Measurements from ENCODE around the gene STARD6.
"Not testable (repeated sequence)": the region's sequence is repeated elsewhere in the genome, so short reads cannot be mapped to it uniquely, and the experiment has no call there.

The STARD6 gene, protein sequence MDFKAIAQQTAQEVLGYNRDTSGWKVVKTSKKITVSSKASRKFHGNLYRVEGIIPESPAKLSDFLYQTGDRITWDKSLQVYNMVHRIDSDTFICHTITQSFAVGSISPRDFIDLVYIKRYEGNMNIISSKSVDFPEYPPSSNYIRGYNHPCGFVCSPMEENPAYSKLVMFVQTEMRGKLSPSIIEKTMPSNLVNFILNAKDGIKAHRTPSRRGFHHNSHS

DNA sequence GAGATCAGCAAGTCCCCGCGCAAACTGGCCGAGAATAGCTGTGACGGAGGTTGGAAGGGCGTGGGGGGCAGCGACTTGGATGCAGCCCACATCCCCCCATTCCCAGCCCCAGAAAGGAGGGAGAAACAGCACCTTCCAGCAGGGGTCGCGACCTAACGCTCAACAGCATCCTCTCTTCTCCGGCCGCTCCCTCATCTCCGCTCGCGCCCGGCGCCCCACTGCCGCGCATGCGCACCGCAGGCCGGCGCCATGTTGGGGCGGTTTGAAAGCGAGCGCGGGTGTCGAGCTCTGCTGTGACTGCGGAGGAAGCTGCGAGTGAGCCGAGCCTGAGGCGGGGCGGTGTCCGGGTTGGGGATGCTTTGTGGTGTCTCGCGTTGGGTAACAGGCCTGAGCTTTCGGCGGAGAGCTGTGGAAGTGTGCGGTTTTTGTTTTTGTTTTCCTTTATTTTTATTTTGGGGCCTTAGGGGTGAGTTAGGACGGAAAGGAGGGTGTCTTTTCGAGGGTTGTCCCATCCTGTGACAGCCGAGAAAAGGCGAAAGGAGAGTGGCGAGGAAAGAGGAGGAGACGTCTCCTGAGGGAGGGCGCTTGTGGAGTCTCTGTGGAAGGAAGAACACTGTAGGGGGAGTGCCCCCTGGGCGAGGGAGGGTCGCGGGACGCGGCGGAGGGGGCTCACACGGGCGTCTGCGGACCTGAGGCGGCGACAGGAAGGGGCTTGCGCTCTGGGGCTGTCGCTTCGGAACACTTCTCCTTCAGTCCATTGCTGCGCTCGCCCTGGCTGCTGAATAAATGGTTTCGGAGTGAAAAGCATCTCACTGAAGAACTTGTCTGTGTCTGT lies at the start of gene STARD6, which contains the start of gene C18orf54:
Gene STARD6 (minus strand): TSS at position 199 of the 835 bp plus-strand sequence. CDS start 3,285 bp downstream, outside the sequence.
Gene C18orf54 (plus strand): TSS at position 247 of the 835 bp plus-strand sequence. CDS start 2,667 bp downstream, outside the sequence.
- DNase-seq, result peak; percentile 96
- in situ Hi-C loops (cut with MboI; ENCODE audit: low pct_unique_long_range_greater_than_20kb, low sequenced_read_pairs), result no loop called here

DNA sequence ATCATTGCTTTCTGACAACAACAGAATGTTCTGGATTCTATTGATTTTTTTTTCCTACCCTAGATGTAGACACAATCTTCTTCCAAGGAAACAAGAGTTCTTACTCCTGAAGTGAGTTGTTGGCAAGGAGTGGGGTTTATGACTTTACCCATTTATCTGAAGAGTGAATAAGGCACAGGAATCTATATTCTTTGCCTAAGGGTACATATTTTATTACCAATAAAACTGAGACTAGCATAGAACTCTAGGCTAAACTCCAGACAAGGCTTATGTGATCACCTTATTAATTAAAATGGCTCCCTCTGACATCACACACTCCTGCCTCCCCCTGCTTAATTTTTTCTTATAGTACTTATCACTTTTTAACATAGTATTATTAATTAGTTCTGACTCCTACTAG lies 47.6 kb upstream of the STARD6 start:
- in situ Hi-C loops (cut with MboI; ENCODE audit: low pct_unique_long_range_greater_than_20kb, low sequenced_read_pairs), result no loop called here
- DNase-seq, result no peak

DNA sequence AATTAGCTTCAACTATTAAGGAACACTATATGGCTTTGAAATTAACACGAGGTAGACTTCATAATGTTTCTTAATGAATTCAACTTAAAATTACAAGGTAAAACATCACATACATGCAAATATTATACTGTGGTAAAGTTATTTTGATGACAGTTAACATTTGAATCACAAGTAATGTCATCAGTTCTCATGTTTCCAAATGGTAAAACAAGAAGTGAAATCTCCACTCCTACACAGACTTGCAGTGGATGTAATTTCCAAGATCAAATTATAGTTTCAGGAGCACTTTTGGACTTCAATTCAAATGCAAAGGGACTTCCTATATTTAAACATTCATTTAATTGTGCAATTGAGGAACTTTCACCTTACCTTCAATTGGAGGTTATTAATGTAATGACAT lies 39.1 kb upstream of the STARD6 start:
- no peak for DNase-seq
- in situ Hi-C loops (cut with MboI; ENCODE audit: low pct_unique_long_range_greater_than_20kb, low sequenced_read_pairs), result no loop called here

DNA sequence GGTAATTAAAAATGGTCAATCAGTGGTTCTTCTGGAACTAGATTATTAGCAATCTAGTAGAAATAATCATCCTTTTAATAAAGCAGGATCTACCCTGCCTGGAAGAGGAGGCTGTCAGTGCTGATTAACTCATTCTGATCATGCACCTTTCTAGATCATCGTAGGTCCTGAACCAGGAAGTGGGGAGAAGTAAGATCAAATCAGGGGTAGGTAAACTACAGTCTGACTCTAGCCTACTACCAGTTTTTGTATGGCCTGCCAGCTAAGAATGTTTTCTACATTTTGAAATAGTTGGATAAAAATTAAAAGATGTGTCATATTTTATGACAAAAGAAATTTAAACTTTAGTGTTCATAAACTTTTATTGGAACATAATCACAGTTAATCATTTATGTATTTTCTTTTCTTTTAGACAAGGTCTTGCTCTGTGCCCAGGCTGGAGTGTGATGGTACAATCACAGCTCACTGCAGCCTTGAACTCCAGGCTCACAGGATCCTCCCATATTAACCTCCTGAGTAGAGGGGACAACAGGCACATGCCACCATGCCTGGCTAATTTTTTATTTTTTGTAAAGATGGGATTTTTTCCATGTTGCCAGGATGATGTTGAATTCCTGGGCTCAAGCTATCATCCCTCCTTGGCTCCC lies 36.1 kb upstream of the STARD6 start:
- no peak for DNase-seq
- in situ Hi-C loops (cut with MboI; ENCODE audit: low pct_unique_long_range_greater_than_20kb, low sequenced_read_pairs), result no loop called here

DNA sequence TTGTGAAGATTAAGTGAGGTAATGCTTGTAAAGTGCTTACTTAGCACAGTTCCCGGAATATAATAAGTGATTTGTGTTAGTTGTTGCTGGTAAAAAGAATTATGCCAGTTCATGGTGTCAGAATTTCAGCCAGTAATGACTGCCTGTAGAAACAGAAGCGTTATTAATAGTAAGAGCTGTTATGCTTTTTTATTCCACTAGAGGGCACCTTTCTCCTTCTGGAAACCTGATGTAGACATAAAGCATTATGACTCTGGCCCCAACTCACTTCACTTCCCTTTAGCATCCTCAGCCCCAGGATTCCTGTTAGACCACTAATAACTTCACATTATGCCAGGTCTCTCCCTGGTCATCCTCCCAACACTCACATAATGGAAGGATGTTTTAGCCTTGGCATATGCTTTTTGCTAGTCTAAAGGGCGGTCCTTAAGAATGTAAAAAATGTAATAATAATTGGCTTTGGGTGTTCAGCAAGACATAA lies 34.9 kb upstream of the STARD6 start:
- in situ Hi-C loops (cut with MboI; ENCODE audit: low pct_unique_long_range_greater_than_20kb, low sequenced_read_pairs), result no loop called here

DNA sequence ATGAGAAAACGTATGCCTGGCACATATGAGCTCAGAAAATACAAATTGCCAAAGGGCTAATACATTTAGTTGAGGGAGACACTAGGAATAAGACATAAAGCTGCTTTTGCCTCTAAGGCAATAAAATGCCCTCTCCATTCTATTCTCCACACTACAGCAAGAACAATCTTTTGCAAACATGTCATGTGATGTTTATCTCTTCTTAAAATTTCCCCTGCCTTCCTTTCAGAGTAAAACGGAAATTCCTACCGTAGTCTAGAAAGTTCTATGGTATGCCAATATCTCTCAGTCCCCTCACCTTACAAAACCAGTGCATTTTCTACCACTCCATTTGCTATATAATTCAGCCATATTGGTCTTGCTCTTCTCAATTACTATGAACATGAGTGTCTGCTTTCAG lies 33.2 kb upstream of the STARD6 start:
- no peak for DNase-seq

More for the DNA sequence above, 34.9 kb upstream of the STARD6 start:
- DNase-seq, result peak; percentile 88

DNA sequence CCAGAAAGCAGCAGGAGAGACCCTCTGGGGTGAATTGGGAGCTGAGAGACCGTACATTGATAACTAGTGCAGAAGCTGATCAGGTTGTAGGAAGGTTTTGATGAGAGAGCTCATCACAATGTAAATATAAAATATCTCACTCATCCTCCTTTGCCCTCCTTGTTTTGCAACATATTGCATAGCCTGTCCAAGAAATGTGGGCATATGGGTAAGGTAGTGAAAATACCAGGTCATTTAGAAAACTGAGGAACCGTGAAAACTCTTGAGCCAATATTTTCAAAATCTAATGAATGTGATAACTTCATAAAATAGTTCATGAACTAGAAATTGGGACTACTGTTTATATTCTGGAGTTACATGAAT lies 31.5 kb upstream of the STARD6 start:
- DNase-seq, result no peak
- in situ Hi-C loops (cut with MboI; ENCODE audit: low pct_unique_long_range_greater_than_20kb, low sequenced_read_pairs), result no loop called here

More for the DNA sequence above, 33.2 kb upstream of the STARD6 start:
- in situ Hi-C loops (cut with MboI; ENCODE audit: low pct_unique_long_range_greater_than_20kb, low sequenced_read_pairs), result no loop called here

DNA sequence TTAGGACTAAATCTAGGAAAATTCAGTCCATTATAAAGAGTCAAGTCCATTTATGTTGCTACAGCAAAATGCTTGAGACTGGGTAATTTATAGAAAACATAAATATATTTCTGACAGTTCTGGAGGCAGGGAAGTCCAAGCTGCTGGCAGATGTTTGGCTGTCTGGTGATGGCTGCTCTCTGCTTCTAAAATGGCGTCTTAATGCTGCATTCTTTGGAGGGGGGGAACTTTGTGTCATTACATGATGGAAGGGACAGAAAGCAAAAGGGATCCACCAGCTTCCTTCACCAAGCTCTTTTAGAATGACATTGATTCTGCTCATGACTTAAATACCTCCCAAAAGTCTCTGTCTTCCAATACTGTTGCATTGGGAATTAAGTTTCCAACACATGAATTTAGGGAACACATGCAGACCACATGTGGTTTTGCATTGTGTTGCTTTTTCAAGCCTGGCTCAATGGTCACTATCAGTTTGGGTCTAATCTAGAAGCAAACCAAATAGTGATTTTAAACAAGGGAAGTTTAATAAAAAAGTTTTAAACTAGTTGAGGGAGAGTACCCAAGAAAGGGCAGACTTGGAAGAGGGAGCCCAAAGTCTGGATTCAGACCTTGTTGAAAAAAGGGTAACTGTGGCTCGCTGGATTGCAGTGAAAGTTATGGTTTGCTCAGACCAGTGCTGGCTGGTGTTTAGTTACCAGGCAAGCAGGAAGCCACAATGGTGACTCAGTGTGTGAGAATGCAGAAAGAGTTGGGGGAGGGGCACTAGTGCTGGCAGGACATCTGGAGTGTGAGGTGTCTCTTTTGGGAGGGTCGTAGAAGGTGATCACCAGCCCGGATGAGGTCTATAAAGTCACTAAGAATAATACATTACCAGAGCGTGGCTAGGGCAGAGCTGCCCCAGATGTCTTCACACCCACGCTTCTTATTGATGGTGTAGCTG lies 30.8 kb upstream of the STARD6 start:
- in situ Hi-C loops (cut with MboI; ENCODE audit: low pct_unique_long_range_greater_than_20kb, low sequenced_read_pairs), result no loop called here
- DNase-seq, result peak; percentile 92

DNA sequence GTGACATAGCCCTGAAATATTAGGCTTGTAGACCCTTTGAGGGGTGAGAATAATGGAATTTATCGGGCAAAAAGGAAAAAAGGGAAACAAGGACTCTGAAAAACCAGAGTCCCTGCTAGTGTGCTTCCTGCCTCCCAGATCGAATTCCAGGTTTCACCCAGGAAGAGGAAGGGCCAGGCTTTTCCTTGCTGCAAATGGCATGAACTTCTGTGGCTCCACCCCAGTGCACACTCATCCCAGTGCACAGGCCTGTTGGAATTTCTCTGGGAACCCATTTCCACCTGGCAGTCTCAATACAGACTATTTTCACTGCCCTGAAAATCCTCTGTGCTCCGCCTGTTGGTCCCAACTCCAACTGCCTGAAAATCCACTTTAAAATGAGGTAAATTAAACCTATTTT lies 30.0 kb upstream of the STARD6 start:
- no peak for DNase-seq
- in situ Hi-C loops (cut with MboI; ENCODE audit: low pct_unique_long_range_greater_than_20kb, low sequenced_read_pairs), result no loop called here

DNA sequence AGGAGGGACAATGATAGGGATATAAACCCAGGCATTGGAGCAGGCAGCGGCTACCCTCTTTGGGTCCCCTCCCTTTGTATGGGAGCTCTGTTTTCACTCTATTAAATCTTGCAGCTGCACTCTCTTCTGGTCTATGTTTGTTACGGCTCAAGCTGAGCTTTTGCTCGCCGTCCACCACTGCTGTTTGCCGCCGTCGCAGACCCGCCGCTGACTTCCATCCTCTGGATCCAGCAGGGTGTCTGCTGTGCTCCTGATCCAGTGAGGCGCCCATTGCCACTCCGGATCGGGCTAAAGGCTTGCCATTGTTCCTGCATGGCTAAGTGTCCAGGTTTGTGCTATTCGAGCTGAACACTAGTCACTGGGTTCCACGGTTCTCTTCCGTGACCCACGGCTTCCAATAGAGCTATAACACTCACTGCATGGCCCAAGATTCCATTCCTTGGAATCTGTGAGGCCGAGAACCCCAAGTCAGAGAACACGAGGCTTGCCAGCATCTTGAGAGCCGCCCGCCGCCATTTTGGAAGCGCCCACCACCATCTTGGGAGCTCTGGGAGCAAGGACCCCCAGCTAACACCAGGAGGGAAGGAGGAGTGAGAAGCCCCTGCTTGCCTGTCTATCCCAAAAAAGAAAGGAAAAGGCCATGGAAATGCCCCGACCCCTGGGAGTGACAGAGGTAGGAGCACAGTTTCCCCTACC lies 29.3 kb upstream of the STARD6 start:
- in situ Hi-C loops (cut with MboI; ENCODE audit: low pct_unique_long_range_greater_than_20kb, low sequenced_read_pairs); DNase-seq: not testable (repeated sequence)

DNA sequence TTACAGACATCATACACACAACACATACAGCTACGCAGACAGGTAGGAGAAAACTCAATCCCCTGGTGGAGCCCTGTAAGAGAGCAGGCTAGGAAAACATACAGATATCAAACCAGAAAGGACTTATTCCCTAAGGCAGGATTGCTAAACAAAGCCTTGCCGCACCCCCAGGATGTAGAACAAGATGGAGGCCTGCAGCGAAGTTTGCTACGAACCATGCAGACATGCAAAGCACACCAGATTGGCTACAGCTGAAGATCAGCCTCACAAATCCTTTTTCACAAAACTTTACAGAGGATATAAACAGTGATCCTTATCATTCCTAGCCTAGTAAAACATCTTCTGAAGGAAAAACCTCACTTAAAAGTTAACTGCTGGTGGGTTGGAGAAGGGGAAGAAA lies 28.4 kb upstream of the STARD6 start:
- in situ Hi-C loops (cut with MboI; ENCODE audit: low pct_unique_long_range_greater_than_20kb, low sequenced_read_pairs), result no loop called here
- DNase-seq, result no peak

DNA sequence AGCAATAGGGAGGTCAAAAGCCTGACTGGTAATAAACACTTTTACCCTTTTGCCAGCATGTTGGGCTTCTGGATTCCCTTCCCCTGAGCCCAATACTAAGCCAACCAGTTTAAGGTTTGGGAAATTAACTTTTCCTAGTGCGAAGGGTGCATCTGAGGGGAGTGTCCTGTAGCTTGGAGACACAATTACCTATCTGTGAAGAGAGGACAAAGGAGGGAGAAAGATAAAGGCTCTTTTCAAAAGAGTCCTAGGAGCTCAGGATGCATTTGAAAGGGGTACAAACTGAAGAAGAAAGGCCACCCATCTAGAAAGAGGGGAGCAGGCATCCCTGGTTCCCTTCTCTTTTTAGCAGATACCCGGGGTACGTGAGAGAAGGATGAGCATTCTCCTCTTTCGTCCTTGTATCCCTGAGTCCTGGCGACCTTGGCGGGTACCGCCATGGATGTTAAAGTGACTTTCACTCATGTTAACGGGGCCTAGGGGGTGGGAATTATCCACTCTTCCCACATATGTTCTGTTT lies 25.1 kb upstream of the STARD6 start:
- DNase-seq, result no peak
- in situ Hi-C loops (cut with MboI; ENCODE audit: low pct_unique_long_range_greater_than_20kb, low sequenced_read_pairs), result no loop called here

DNA sequence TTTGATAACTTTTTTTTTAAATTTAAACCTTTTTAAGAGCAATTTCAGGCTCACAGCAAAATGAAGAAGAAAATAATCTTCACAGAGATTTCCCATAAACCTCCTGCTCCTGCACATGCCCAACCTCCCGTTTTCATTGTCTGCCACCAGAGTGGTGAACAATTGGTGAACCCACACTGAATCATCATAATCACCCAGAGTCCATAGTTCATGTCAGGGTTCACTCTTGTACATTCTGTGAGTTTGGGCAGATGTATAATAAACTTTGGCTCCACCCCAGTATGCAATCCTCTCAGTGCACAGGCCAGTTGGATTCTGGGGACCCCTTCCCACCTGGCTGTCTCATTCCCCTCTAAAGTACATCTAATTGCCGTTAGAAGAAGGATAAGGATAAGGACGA lies 24.4 kb upstream of the STARD6 start:
- no peak for DNase-seq
- in situ Hi-C loops (cut with MboI; ENCODE audit: low pct_unique_long_range_greater_than_20kb, low sequenced_read_pairs), result no loop called here

DNA sequence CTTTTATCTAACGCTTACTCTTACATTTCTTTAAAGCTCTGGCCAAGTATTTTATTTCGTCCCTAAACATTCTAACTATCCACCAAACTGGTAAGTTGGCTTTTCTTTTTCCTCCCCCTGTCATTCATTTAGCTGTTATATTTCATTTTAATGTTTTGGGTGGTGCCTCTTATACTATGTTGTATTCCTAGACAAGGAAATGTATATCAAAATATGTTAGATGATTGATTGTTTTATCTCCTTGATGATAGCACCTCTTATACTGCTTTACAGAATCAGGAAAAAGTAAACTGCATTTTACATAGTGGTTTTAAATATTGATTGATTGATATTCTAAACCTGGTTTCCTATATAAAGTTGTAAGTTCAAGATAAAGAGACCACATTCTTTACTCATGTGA lies 24.0 kb upstream of the STARD6 start:
- in situ Hi-C loops (cut with MboI; ENCODE audit: low pct_unique_long_range_greater_than_20kb, low sequenced_read_pairs), result no loop called here
- no peak for DNase-seq

DNA sequence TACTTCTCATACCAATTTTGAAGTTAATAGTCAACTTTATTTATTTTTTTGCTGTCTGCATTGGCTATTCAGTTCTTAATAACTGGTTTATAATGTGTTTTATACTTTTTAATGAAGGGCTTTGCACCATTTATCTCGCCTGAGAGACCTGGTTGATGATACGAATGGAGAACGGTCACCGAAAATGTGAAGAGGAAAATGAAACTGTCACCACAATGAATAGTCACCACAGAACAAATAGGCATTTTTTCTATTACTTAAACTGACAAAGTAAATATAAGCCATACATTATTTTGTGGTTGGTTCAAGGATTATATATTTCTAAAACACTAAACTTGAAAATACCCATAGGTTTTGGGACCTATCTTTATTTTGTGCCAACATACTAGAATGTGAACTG lies 20.4 kb upstream of the STARD6 start:
- in situ Hi-C loops (cut with MboI; ENCODE audit: low pct_unique_long_range_greater_than_20kb, low sequenced_read_pairs), result no loop called here
- DNase-seq, result no peak

DNA sequence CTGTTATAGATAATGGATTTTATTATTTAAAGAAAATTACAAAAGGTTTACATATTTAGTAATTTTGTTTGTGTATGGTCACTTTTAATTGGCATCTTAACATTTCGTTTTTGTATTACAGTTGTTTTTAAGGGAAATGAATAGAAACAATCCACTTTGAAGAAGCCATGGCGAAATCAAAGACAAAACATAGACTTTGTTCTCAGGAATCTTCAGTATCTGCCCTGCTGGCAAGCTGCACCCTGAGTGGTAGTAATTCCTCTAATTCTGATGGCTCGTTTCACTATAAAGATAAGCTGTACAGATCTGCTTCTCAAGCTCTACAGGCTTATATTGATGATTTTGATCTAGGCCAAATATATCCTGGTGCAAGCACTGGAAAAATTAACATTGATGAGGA lies 2.7 kb upstream of the STARD6 start:
- DNase-seq, result no peak
- in situ Hi-C loops (cut with MboI; ENCODE audit: low pct_unique_long_range_greater_than_20kb, low sequenced_read_pairs), result no loop called here

DNA sequence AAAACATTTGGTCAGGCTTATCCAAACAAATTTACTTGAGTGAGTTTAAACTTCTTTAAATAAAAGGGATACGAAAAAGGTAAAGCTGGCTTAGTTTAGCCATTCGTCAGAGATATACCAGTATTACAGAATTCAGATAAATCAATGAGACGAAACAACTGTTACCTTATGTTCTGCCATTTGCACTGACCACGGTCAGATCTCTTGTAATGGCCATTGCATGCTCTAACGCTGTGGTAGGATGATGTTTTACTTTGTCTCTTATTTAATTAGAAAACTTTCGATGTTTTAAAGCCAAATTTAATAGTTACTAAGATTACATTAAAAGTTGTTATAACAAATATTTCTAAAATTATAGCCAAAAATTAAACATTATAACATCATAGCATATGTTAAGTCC lies 1.6 kb upstream of the STARD6 start:
- DNase-seq, result no peak

DNA sequence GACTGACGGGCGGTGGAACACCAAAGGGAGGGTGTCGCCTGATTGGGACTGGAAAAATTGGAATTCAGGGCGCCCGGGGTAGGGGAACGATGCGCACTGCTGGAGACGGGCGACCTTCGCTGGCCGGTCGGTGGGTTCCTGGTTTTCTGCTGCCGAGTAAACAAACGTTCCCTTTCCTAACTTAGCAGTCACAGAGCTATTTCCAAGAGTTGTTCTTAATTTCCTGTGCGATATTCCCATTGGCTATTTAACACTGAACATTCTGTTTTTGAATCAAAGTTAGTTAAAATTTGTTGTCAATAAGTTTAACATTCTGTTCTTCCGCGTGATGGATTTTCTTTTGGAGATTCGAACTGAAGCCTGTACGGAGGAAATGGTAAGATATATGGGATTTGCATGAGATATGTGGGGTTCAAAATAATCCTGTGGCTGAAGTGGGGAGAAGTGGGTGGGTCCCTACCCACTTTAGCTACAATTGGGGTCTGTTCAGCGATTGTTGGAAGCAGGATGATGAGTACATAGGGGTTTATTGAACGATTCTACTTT lies 910 bp upstream of the STARD6 start:
- peak; percentile 59 for DNase-seq
- in situ Hi-C loops (cut with MboI; ENCODE audit: low pct_unique_long_range_greater_than_20kb, low sequenced_read_pairs), result no loop called here

More for the DNA sequence above, 1.6 kb upstream of the STARD6 start:
- in situ Hi-C loops (cut with MboI; ENCODE audit: low pct_unique_long_range_greater_than_20kb, low sequenced_read_pairs), result no loop called here

Measured in KBM-7 (cell line).